ENCODE results near the gene FAM184A. TPM values are rescaled to one million over a fixed set of nuclear protein-coding genes. Genes with fewer than 3 reads are reported as not detected.

Gene FAM184A
- total RNA-seq, 1 experiment from 2014 or later, result 0.79 TPM

Other genes starting within 250 kb of the FAM184A start
- gene ASF1A, start 184.5 kb downstream of the FAM184A start, total RNA-seq (2014; rRNA removed; shearing (Covaris generic)), result 16.1 and 24.2 TPM in 2 replicates
- gene MCM9, start 143.5 kb downstream of the FAM184A start, total RNA-seq (2014; rRNA removed; shearing (Covaris generic)), result 3.9 and 5.7 TPM in 2 replicates

Data from M059J (cell line).